GM12878 (cell line): ENCODE data around the gene ATP6AP2. TPM values are rescaled to one million over a fixed set of nuclear protein-coding genes. Genes with fewer than 3 reads are reported as not detected.

Experiments
- ASH2L ChIP-seq: fragments of 300-600, 200-600 bp; sonication (generic); IDR thresholded peaks from 2 replicates; pipeline ENCODE4 v1.6.1; 2017; ENCODE audit warnings: low read depth, mild to moderate bottlenecking, borderline replicate concordance
- BCL11A ChIP-seq: IDR thresholded peaks from 2 replicates; pipeline ENCODE4 v1.6.1; 2011; ENCODE audit warnings: low read depth, low read length
- BRCA1 ChIP-seq: IDR thresholded peaks from 2 replicates; pipeline ENCODE4 v1.6.1; 2011; ENCODE audit warnings: low read depth, low read length, improper control_type of control experiment
- CBX3 ChIP-seq: fragments of 200-600 bp; sonication (generic); IDR thresholded peaks from 2 replicates; pipeline ENCODE4 v1.6.1; 2016; ENCODE audit warnings: low read depth, borderline replicate concordance
- CHD2 ChIP-seq: IDR thresholded peaks from 2 replicates; pipeline ENCODE4 v1.6.1; 2011; ENCODE audit warnings: low read depth, low read length, improper control_type of control experiment, borderline replicate concordance
- CHD4 ChIP-seq: fragments of 200-600 bp; sonication (generic); IDR thresholded peaks from 2 replicates; pipeline ENCODE4 v1.6.1; 2016; ENCODE audit warnings: mild to moderate bottlenecking
- DPF2 ChIP-seq: fragments of 450-650 bp; IDR thresholded peaks from 2 replicates; pipeline ENCODE4 v1.6.1; 2017; ENCODE audit warnings: mild to moderate bottlenecking
- KAT2A ChIP-seq: conservative IDR thresholded peaks from 2 replicates; pipeline ENCODE4 v1.6.1; 2011; ENCODE audit warnings: low read depth, low read length; ENCODE audit not compliant: control insufficient read depth
- MTA2 ChIP-seq: fragments of 450-650 bp; IDR thresholded peaks from 2 replicates; pipeline ENCODE4 v1.6.1; 2016; ENCODE audit warnings: low read depth, mild to moderate bottlenecking, moderate library complexity
- MXI1 ChIP-seq: fragments of 150-350 bp; IDR thresholded peaks from 2 replicates; pipeline ENCODE4 v1.6.1; 2011; ENCODE audit warnings: low read depth, mild to moderate bottlenecking, inconsistent platforms, low read length, improper control_type of control experiment
- PAX5 ChIP-seq: IDR thresholded peaks from 2 replicates; pipeline ENCODE4 v1.6.1; 2011; ENCODE audit warnings: low read depth, low read length, borderline replicate concordance
- POLR2A ChIP-seq: IDR thresholded peaks from 2 replicates; pipeline ENCODE4 v1.6.1; 2011; ENCODE audit warnings: low read depth, mild to moderate bottlenecking, low read length
- RB1 ChIP-seq: fragments of 450-650 bp; formaldehyde crosslinking; IDR thresholded peaks from 2 replicates; pipeline ENCODE4 v1.6.1; 2017; ENCODE audit warnings: mild to moderate bottlenecking, borderline replicate concordance
- RCOR1 ChIP-seq: conservative IDR thresholded peaks from 2 replicates; pipeline ENCODE4 v1.6.1; 2012; ENCODE audit warnings: low read depth, low read length, improper control_type of control experiment
- RELA ChIP-seq: fragments of 450-650 bp; IDR thresholded peaks from 2 replicates; pipeline ENCODE4 v1.8.0; 2014; ENCODE audit warnings: borderline replicate concordance; ENCODE audit not compliant: partially characterized antibody
- SUPT20H ChIP-seq: IDR thresholded peaks from 2 replicates; pipeline ENCODE4 v1.6.1; 2011; ENCODE audit warnings: low read depth, mild to moderate bottlenecking, low read length, moderate library complexity, borderline replicate concordance; ENCODE audit not compliant: control insufficient read depth
- TARDBP ChIP-seq: IDR thresholded peaks from 2 replicates; pipeline ENCODE4 v1.6.1; 2016; ENCODE audit warnings: borderline replicate concordance
- TCF7 ChIP-seq: IDR thresholded peaks from 2 replicates; pipeline ENCODE4 v1.6.1; 2014; ENCODE audit warnings: antibody characterized with exemption, borderline replicate concordance
- ZSCAN29 ChIP-seq: fragments of 450-650 bp; IDR thresholded peaks from 2 replicates; pipeline ENCODE4 v1.6.1; 2017; ENCODE audit warnings: mild to moderate bottlenecking, moderate library complexity
- ZZZ3 ChIP-seq: IDR thresholded peaks from 2 replicates; pipeline ENCODE4 v1.6.1; 2011; ENCODE audit warnings: low read depth; ENCODE audit not compliant: control insufficient read depth, insufficient read length
- polyA plus RNA-seq, 11 experiments: library from polyadenylated mRNA; depleted of rRNA in 4 of 11; unstranded in 6 of 11; stranded (reverse) in 5 of 11; fragments of >200 nt; fragmentation: Nextera tagmentation in 4 of 11; fragmentation: Illumina TruSeq in 1 of 11; extraction: Ambion mirVana in 4 of 11; extraction: Trizol in 1 of 11; gene quantifications; 1 replicate in 1 of 11; 2 replicates in 10 of 11; pipeline versions ENCODE4 v1.2.1 to v1.2.3, GENCODE V29; 2011 to 2016; ENCODE audit warnings: inconsistent platforms in 2 of 11, missing spikeins in 2 of 11, low read depth in 1 of 11
- total RNA-seq, 4 experiments: library from RNA; depleted of rRNA in 3 of 4; stranded (reverse); fragments of >200 nt in 3 of 4; fragmentation: Illumina TruSeq in 1 of 4; extraction: Trizol in 1 of 4; gene quantifications; 2 replicates each; pipeline versions ENCODE4 v1.2.1 to v1.2.3, GENCODE V29; 2013 to 2021
- TF ChIP-seq, protein P1 (sequence below): fragments of 450-650 bp; IDR thresholded peaks from 2 replicates; pipeline ENCODE4 v1.6.1; 2014; ENCODE audit warnings: mild to moderate bottlenecking
- TF ChIP-seq, protein P2 (sequence below): fragments of 450-650 bp; IDR thresholded peaks from 2 replicates; pipeline ENCODE4 v1.6.1; 2017; ENCODE audit warnings: mild to moderate bottlenecking, low read depth, inconsistent platforms; ENCODE audit not compliant: poor library complexity, severe bottlenecking
- TF ChIP-seq, protein P3 (sequence below): IDR thresholded peaks from 2 replicates; pipeline ENCODE4 v1.6.1; 2012; ENCODE audit warnings: low read depth, low read length, improper control_type of control experiment
- TF ChIP-seq, protein P4 (sequence below): IDR thresholded peaks from 2 replicates; pipeline ENCODE4 v1.6.1; 2011; ENCODE audit warnings: mild to moderate bottlenecking, low read depth, low read length, moderate library complexity; ENCODE audit not compliant: insufficient replicate concordance

ATP6AP2 gene
- total and polyA plus RNA-seq, 10 of the 15 experiments (the other 5 are each of a cell fraction or from before 2014, with no cell fraction given) = 36.3 to 141 (median 56.0) TPM

DNA sequence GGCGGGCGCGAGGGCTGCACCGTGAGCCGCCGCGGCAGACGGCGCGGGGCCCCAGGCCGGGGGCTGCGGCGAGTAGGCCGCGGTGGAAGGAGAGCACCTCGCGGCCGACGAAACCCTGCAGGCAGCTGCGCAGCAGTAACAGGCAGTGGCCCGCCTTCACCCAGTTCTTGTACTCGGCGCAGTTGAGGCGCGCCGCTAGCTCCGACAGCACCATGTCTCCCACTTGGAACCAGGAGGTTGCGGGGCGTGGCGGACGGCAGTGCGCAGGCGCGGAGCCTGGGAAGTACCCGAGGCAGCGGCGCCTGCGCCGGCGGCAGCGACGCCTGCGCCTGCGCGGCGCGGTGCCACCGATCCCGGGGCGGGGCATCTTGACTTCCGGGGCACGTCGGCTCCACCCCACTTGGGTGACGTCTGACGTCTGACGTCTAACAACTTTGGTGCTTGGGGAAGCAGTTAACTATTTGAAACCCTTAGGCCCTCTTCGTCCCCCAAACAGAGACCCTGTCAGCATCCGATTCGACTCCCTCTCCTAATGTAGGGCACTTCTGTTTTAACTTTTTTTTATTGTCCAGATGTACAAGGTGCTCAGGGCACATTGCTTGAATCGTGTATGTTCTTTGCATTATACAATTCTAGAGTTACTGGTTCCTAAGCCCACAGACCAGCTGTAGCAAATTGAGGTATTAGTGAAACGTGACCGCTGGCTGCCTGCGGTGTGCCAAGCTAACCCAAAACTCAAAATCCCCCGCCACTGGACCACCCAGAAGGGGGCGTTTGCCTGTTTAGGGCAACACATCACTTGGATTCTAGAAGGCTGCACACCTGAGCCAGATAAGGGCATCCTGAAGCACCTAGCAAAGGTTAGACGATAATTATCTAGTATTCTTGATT lies 66.8 kb downstream of the ATP6AP2 start, which contains the start of gene CXorf38 (continued):
- no peak for TF ChIP-seq SUPT20H
- TF ChIP-seq TARDBP = no peak
- peak; percentile 39; the same call in 1 of the 2 replicates for TF ChIP-seq MTA2
- TF ChIP-seq ZZZ3 = no peak
- peak; percentile 92 for TF ChIP-seq POLR2A
- TF ChIP-seq, protein P1, sequence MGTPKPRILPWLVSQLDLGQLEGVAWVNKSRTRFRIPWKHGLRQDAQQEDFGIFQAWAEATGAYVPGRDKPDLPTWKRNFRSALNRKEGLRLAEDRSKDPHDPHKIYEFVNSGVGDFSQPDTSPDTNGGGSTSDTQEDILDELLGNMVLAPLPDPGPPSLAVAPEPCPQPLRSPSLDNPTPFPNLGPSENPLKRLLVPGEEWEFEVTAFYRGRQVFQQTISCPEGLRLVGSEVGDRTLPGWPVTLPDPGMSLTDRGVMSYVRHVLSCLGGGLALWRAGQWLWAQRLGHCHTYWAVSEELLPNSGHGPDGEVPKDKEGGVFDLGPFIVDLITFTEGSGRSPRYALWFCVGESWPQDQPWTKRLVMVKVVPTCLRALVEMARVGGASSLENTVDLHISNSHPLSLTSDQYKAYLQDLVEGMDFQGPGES = no peak
- TF ChIP-seq CBX3 = no peak
- TF ChIP-seq RELA = peak; percentile 46
- TF ChIP-seq ASH2L = no peak
- 0 out of 2 replicates have a peak, but pooled peaks have one; percentile 2 for TF ChIP-seq CHD2
- TF ChIP-seq, protein P2, sequence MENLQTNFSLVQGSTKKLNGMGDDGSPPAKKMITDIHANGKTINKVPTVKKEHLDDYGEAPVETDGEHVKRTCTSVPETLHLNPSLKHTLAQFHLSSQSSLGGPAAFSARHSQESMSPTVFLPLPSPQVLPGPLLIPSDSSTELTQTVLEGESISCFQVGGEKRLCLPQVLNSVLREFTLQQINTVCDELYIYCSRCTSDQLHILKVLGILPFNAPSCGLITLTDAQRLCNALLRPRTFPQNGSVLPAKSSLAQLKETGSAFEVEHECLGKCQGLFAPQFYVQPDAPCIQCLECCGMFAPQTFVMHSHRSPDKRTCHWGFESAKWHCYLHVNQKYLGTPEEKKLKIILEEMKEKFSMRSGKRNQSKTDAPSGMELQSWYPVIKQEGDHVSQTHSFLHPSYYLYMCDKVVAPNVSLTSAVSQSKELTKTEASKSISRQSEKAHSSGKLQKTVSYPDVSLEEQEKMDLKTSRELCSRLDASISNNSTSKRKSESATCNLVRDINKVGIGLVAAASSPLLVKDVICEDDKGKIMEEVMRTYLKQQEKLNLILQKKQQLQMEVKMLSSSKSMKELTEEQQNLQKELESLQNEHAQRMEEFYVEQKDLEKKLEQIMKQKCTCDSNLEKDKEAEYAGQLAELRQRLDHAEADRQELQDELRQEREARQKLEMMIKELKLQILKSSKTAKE = no peak
- TF ChIP-seq RB1 = no peak
- no peak for TF ChIP-seq BCL11A
- TF ChIP-seq DPF2 = peak; percentile 55
- TF ChIP-seq TCF7 = no peak
- TF ChIP-seq, protein P3, sequence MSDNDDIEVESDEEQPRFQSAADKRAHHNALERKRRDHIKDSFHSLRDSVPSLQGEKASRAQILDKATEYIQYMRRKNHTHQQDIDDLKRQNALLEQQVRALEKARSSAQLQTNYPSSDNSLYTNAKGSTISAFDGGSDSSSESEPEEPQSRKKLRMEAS = no peak
- TF ChIP-seq KAT2A = no peak
- TF ChIP-seq, protein P4, sequence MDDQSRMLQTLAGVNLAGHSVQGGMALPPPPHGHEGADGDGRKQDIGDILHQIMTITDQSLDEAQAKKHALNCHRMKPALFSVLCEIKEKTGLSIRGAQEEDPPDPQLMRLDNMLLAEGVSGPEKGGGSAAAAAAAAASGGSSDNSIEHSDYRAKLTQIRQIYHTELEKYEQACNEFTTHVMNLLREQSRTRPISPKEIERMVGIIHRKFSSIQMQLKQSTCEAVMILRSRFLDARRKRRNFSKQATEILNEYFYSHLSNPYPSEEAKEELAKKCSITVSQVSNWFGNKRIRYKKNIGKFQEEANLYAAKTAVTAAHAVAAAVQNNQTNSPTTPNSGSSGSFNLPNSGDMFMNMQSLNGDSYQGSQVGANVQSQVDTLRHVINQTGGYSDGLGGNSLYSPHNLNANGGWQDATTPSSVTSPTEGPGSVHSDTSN = peak; percentile 31
- TF ChIP-seq MXI1 = peak; percentile 42; the same call in 1 of the 2 replicates
- TF ChIP-seq BRCA1 = no peak
- TF ChIP-seq CHD4 = no peak
- peak; percentile 40; the same call in 1 of the 2 replicates for TF ChIP-seq PAX5
- no peak for TF ChIP-seq RCOR1
- no peak for TF ChIP-seq ZSCAN29
